H1 (cell line): ENCODE results near the gene LTBP1. TPM values are rescaled to one million over a fixed set of nuclear protein-coding genes. Genes with fewer than 3 reads are reported as not detected.

Experiments
- HDAC2 ChIP-seq, 2 experiments: fragments of 300-600 bp in 1 of 2; sonication (generic) in 1 of 2; IDR thresholded peaks; 2 replicates each; pipeline ENCODE4 v1.6.1; 2011 to 2012; ENCODE audit warnings: low read depth in 2 of 2, low read length in 2 of 2, mild to moderate bottlenecking in 2 of 2, moderate library complexity in 2 of 2, borderline replicate concordance in 1 of 2, inconsistent platforms in 1 of 2
- POU5F1 ChIP-seq: IDR thresholded peaks from 2 replicates; pipeline ENCODE4 v1.6.1; 2011; ENCODE audit warnings: low read depth, mild to moderate bottlenecking, low read length, moderate library complexity
- RNF2 ChIP-seq: fragments of 200-900, 300-1000 bp; sonication (generic); IDR thresholded peaks from 2 replicates; pipeline ENCODE4 v1.7.1; 2016; ENCODE audit warnings: borderline replicate concordance, low read depth, mild to moderate bottlenecking, antibody characterized with exemption, low read length; ENCODE audit not compliant: poor library complexity, severe bottlenecking; ENCODE audit errors: missing control alignments
- polyA plus RNA-seq, 7 experiments: library from polyadenylated mRNA; depleted of rRNA in 3 of 7; stranded (reverse) in 5 of 7; unstranded in 2 of 7; fragments of >200 nt in 5 of 7; fragments of 200-250 nt in 2 of 7; gene quantifications; 1 replicate in 5 of 7; 2 replicates in 1 of 7; 4 replicates in 1 of 7; pipeline versions ENCODE4 v1.2.1 to v1.2.3, GENCODE V29; 2011 to 2013; ENCODE audit warnings: missing spikeins in 2 of 7, mixed read lengths in 2 of 7
- total RNA-seq: library from RNA; stranded (reverse); fragmentation: NEBNext Ultra II Directional; extraction: Animal tissue kit (Norgen Biotek cat#: 25700); gene quantifications from 2 replicates; pipeline ENCODE4 v1.2.1, GENCODE V29; 2021

The LTBP1 gene
- total and polyA plus RNA-seq, 2 of the 8 experiments (the other 6 are each of a cell fraction or from before 2014, with no cell fraction given) = 15.4 to 24.7 TPM

- TF ChIP-seq POU5F1 = no peak
- no peak for TF ChIP-seq RNF2
- no peak for TF ChIP-seq HDAC2 (IDR thresholded peaks at IDR 0.05; ENCODE audit: borderline replicate concordance in 1 of 2, low read depth in 2 of 2, low read length in 2 of 2)
These were observed 484.1 kb downstream of the LTBP1 start (continued) for GRCh38 chr2:33430856-33431255.
